WTC11 (cell line): ENCODE measurements around the gene ZNF584. TPM values are rescaled to one million over a fixed set of nuclear protein-coding genes. Genes with fewer than 3 reads are reported as not detected.
A peak's percentile ranks its signal among the peaks of the same experiment; 100 is the strongest.

Experiments used
- AFF4 ChIP-seq: sonication (generic); formaldehyde crosslinking; IDR thresholded peaks from 2 replicates; pipeline ENCODE4 v1.8.1; 2023; ENCODE audit warnings: mild to moderate bottlenecking, missing genetic modification reagents, borderline replicate concordance
- ATF1 ChIP-seq: sonication (generic); formaldehyde crosslinking; IDR thresholded peaks from 2 replicates; pipeline ENCODE4 v1.8.1; 2023; ENCODE audit warnings: mild to moderate bottlenecking, moderate library complexity, missing genetic modification reagents
- CDX4 ChIP-seq: fragments of 250-450 bp; sonication (Bioruptor Pico); IDR thresholded peaks from 2 replicates; pipeline ENCODE4 v1.9.0; 2021; ENCODE audit warnings: moderate library complexity, mild to moderate bottlenecking, inconsistent platforms, borderline replicate concordance
- EMX1 ChIP-seq: fragments of 250-450 bp; sonication (Bioruptor Pico); IDR thresholded peaks from 2 replicates; pipeline ENCODE4 v1.8.0; 2021; ENCODE audit warnings: mild to moderate bottlenecking
- ETV6 ChIP-seq: sonication (generic); formaldehyde crosslinking; IDR thresholded peaks from 2 replicates; pipeline ENCODE4 v1.8.1; 2022; ENCODE audit warnings: mild to moderate bottlenecking, missing genetic modification reagents
- IRF1 ChIP-seq: sonication (generic); formaldehyde crosslinking; IDR thresholded peaks from 2 replicates; pipeline ENCODE4 v1.8.0; 2023; ENCODE audit warnings: missing genetic modification reagents
- KAT7 ChIP-seq: sonication (generic); formaldehyde crosslinking; IDR thresholded peaks from 2 replicates; pipeline ENCODE4 v1.8.1; 2023; ENCODE audit warnings: missing genetic modification reagents, mild to moderate bottlenecking, borderline replicate concordance
- MAX ChIP-seq: sonication (generic); formaldehyde crosslinking; IDR thresholded peaks from 2 replicates; pipeline ENCODE4 v1.8.0; 2022; ENCODE audit warnings: mild to moderate bottlenecking, missing genetic modification reagents
- NFATC4 ChIP-seq: fragments of 250-450 bp; sonication (Bioruptor Pico); IDR thresholded peaks from 2 replicates; pipeline ENCODE4 v1.9.0; 2021; ENCODE audit warnings: mild to moderate bottlenecking
- PRDM15 ChIP-seq: sonication (generic); formaldehyde crosslinking; IDR thresholded peaks from 2 replicates; pipeline ENCODE4 v1.8.0; 2022; ENCODE audit warnings: missing genetic modification reagents
- STAT6 ChIP-seq: sonication (generic); formaldehyde crosslinking; conservative IDR thresholded peaks from 2 replicates; pipeline ENCODE4 v1.8.1; 2023; ENCODE audit warnings: mild to moderate bottlenecking, low read depth, missing genetic modification reagents, moderate library complexity
- TEAD1 ChIP-seq: sonication (generic); formaldehyde crosslinking; IDR thresholded peaks from 2 replicates; pipeline ENCODE4 v1.8.0; 2022; ENCODE audit warnings: mild to moderate bottlenecking, missing genetic modification reagents
- USF2 ChIP-seq: sonication (generic); formaldehyde crosslinking; IDR thresholded peaks from 2 replicates; pipeline ENCODE4 v1.8.1; 2023; ENCODE audit warnings: mild to moderate bottlenecking, missing genetic modification reagents, moderate library complexity
- ZNF121 ChIP-seq: sonication (generic); formaldehyde crosslinking; IDR thresholded peaks from 2 replicates; pipeline ENCODE4 v1.8.0; 2023; ENCODE audit warnings: missing genetic modification reagents
- ZNF219 ChIP-seq: sonication (generic); formaldehyde crosslinking; IDR thresholded peaks from 2 replicates; pipeline ENCODE4 v1.8.0; 2023; ENCODE audit warnings: missing genetic modification reagents, mild to moderate bottlenecking, borderline replicate concordance
- ZNF425 ChIP-seq: fragments of 250-450 bp; sonication (Bioruptor Pico); conservative IDR thresholded peaks from 2 replicates; pipeline ENCODE4 v1.9.0; 2021; ENCODE audit warnings: mild to moderate bottlenecking
- total RNA-seq: library from RNA; stranded (reverse); gene quantifications from 3 replicates; pipeline ENCODE4 v1.2.3, GENCODE V29; 2021

The ZNF584 gene
- total RNA-seq, 1 experiment from 2014 or later, result 6.8 TPM

- 0 out of 2 replicates have a peak, but pooled peaks have one; percentile 50 for TF ChIP-seq IRF1
- 0 out of 2 replicates have a peak, but pooled peaks have one; percentile 67 for TF ChIP-seq KAT7
- peak; percentile 87 for TF ChIP-seq NFATC4
- TF ChIP-seq TEAD1 (CRISPR knock-in tag), result 0 out of 2 replicates have a peak, but pooled peaks have one; percentile 14
- peak; percentile 40; the same call in 1 of the 2 replicates for TF ChIP-seq MAX (CRISPR knock-in tag)
- TF ChIP-seq ZNF425, result no peak
- TF ChIP-seq CDX4 (CRISPR knock-in tag), result no peak
- TF ChIP-seq ATF1, result no peak
- TF ChIP-seq EMX1 (CRISPR knock-in tag), result peak; percentile 74; the same call in 1 of the 2 replicates
- no peak for TF ChIP-seq STAT6 (CRISPR knock-in tag)
- TF ChIP-seq ZNF219 (CRISPR knock-in tag), result no peak
- TF ChIP-seq ETV6 (CRISPR knock-in tag), result peak; percentile 52; the same call in 1 of the 2 replicates
- TF ChIP-seq USF2 (CRISPR knock-in tag), result no peak; the same call in 1 of the 2 replicates
- TF ChIP-seq PRDM15 (CRISPR knock-in tag), result peak; percentile 32; the same call in 1 of the 2 replicates
- TF ChIP-seq AFF4, result no peak
- no peak for TF ChIP-seq ZNF121 (CRISPR knock-in tag)
- TF ChIP-seq, all 79 proteins: peak for 16
These were observed 12.3 kb upstream of the ZNF584 start (continued) for GRCh38 chr19:58395979-58396627.
